Endothelial cell of umbilical vein (primary cell): ENCODE measurements around the gene GRAMD1A. TPM values are rescaled to one million over a fixed set of nuclear protein-coding genes. Genes with fewer than 3 reads are reported as not detected.

Experiments used
- BruUV-seq: library from RNA; stranded (reverse); fragments of 400-500 nt; replicated peaks from 2 replicates; lab custom pipeline; 2021; lab: Mats Ljungman, UMichigan
- CTCF ChIA-PET: fragments of 300-600, 350-600 bp; sonication (Branson Sonifier 250); formaldehyde crosslinking; loops from one replicate; lab custom pipeline; 2021; ENCODE audit warnings: antibody characterized with exemption, inconsistent platforms; lab: Charles Lee
- POLR2A ChIA-PET: fragments of 300-600, 350-600 bp; sonication (Branson Sonifier 250); formaldehyde crosslinking; loops from one replicate; lab custom pipeline; 2021; ENCODE audit warnings: antibody characterized with exemption, inconsistent platforms; lab: Charles Lee
- DNase-seq: peaks from one replicate; pipeline ENCODE4 v3.0.0-alpha.2; 2011; ENCODE audit warnings: low read depth, low spot score
- FAIRE-seq: peaks from 2 replicates; lab custom pipeline; 2011; peaks lifted over from hg19 to GRCh38; lab: Jason Lieb, UNC
- H2AFZ ChIP-seq: 2 replicates; pipeline ENCODE4 v1.6.0; 2012; ENCODE audit warnings: low read depth, low read length, control low read depth, inconsistent platforms
- H3K27ac ChIP-seq: 2 replicates; pipeline ENCODE4 v1.5.1; 2011; ENCODE audit warnings: low read depth, mild to moderate bottlenecking, control low read depth, low read length, moderate library complexity; ENCODE audit not compliant: insufficient read depth
- H3K27me3 ChIP-seq, 2 experiments: 2 replicates each; pipeline versions ENCODE4 v1.6.0 to v1.6.1; 2011; ENCODE audit warnings: low read length in 2 of 2, mixed read lengths in 1 of 2; ENCODE audit not compliant: control insufficient read depth in 2 of 2, insufficient read depth in 2 of 2
- H3K36me3 ChIP-seq, 2 experiments: 2 replicates in 1 of 2; 3 replicates in 1 of 2; pipeline ENCODE4 v1.5.1; 2011; ENCODE audit warnings: low read length in 2 of 2, mild to moderate bottlenecking in 1 of 2, moderate library complexity in 1 of 2; ENCODE audit not compliant: control insufficient read depth in 2 of 2, insufficient read depth in 2 of 2; ENCODE audit errors: extremely low read depth in 1 of 2
- H3K4me1 ChIP-seq: 3 replicates; pipeline ENCODE4 v1.5.1; 2011; ENCODE audit warnings: mild to moderate bottlenecking, low read length; ENCODE audit not compliant: control insufficient read depth, insufficient read depth; ENCODE audit errors: extremely low read depth
- H3K4me2 ChIP-seq: 2 replicates; pipeline ENCODE4 v1.6.1; 2011; ENCODE audit warnings: low read length, control low read depth, mixed read lengths; ENCODE audit not compliant: insufficient read depth
- H3K4me3 ChIP-seq, 3 experiments: fragments of 200-600 bp in 1 of 3; sonication (generic), shearing (Covaris generic) in 1 of 3; replicated peaks in 1 of 3; 2 replicates each; pipeline ENCODE4 v1.5.1; 2011 to 2016; ENCODE audit warnings: control low read depth in 3 of 3, low read length in 3 of 3, mild to moderate bottlenecking in 2 of 3, inconsistent platforms in 1 of 3, low read depth in 1 of 3, moderate library complexity in 1 of 3; ENCODE audit not compliant: insufficient read depth in 1 of 3
- H3K79me2 ChIP-seq: 2 replicates; pipeline ENCODE4 v1.6.0; 2012; ENCODE audit warnings: low read length, inconsistent platforms; ENCODE audit not compliant: control insufficient read depth, insufficient read depth
- H3K9ac ChIP-seq: replicated peaks from 2 replicates; pipeline ENCODE3; 2011; ENCODE audit warnings: low read length, control low read depth; ENCODE audit not compliant: insufficient read depth; ENCODE audit errors: extremely low read depth
- H3K9me1 ChIP-seq: replicated peaks from 3 replicates; pipeline ENCODE4 v1.6.0; 2011; ENCODE audit warnings: mild to moderate bottlenecking, low read length; ENCODE audit not compliant: control insufficient read depth, insufficient read depth; ENCODE audit errors: extremely low read depth
- H3K9me3 ChIP-seq: replicated peaks from 2 replicates; pipeline ENCODE4 v1.5.1; 2012; ENCODE audit warnings: low read length, inconsistent platforms; ENCODE audit not compliant: control insufficient read depth, insufficient read depth
- H4K20me1 ChIP-seq: replicated peaks from 2 replicates; pipeline ENCODE3; 2011; ENCODE audit warnings: mild to moderate bottlenecking, low read length; ENCODE audit not compliant: control insufficient read depth, insufficient read depth; ENCODE audit errors: extremely low read depth
- EZH2 ChIP-seq: IDR thresholded peaks from 2 replicates; pipeline ENCODE4 v1.6.1; 2012; ENCODE audit warnings: borderline replicate concordance, low read depth, mild to moderate bottlenecking, moderate library complexity, low read length, inconsistent platforms; ENCODE audit not compliant: severe bottlenecking
- FOS ChIP-seq: IDR thresholded peaks from 2 replicates; pipeline ENCODE4 v1.6.1; 2011; ENCODE audit warnings: mild to moderate bottlenecking, low read length, moderate library complexity, borderline replicate concordance; ENCODE audit not compliant: insufficient read depth
- GATA2 ChIP-seq: IDR thresholded peaks from 2 replicates; pipeline ENCODE4 v1.7.0; 2011; ENCODE audit warnings: low read depth, mild to moderate bottlenecking, moderate library complexity, mixed read lengths, low read length; ENCODE audit not compliant: insufficient read length, insufficient read depth
- JUN ChIP-seq: IDR thresholded peaks from 2 replicates; pipeline ENCODE4 v1.6.1; 2011; ENCODE audit warnings: borderline replicate concordance, low read depth; ENCODE audit not compliant: insufficient read length, insufficient read depth
- MAX ChIP-seq: IDR thresholded peaks from 2 replicates; pipeline ENCODE4 v1.6.1; 2011; ENCODE audit not compliant: insufficient read depth, insufficient read length
- MYC ChIP-seq: IDR thresholded peaks from one replicate; pipeline ENCODE4 v1.6.1; 2011; ENCODE audit warnings: mild to moderate bottlenecking, low read depth, low read length
- POLR2A ChIP-seq: IDR thresholded peaks from 2 replicates; pipeline ENCODE4 v1.6.1; 2012; ENCODE audit warnings: low read depth, mild to moderate bottlenecking, control low read depth, low read length
- POLR2AphosphoS5 ChIP-seq: IDR thresholded peaks from 2 replicates; pipeline ENCODE4 v1.6.1; 2012; ENCODE audit warnings: low read depth, mild to moderate bottlenecking, control low read depth, low read length, moderate library complexity; ENCODE audit not compliant: insufficient read depth
- dilution Hi-C: fragments of 300-500 bp; cut with MboI; formaldehyde crosslinking; loops from one replicate; pipeline ENCODE4 v1.15.0; 2019; ENCODE audit warnings: low sequenced_read_pairs; ENCODE audit not compliant: extremely low pct_ligation_motif_present
- intact Hi-C: fragments of 100-400 bp; cut with micrococcal nuclease; formaldehyde crosslinking; loops from one replicate; pipeline ENCODE4 v1.10.0; 2022
- polyA plus RNA-seq, 4 experiments: library from polyadenylated mRNA; depleted of rRNA in 3 of 4; stranded (reverse) in 3 of 4; unstranded in 1 of 4; fragments of >200 nt; gene quantifications; 2 replicates each; pipeline versions ENCODE4 v1.2.1 to v1.2.3, GENCODE V29; 2011 to 2012; ENCODE audit warnings: missing spikeins in 1 of 4
- total RNA-seq: library from RNA; stranded (reverse); gene quantifications from 2 replicates; pipeline ENCODE4 v1.2.3, GENCODE V29; 2021
- TF ChIP-seq, protein P1 (sequence below), 2 donors: IDR thresholded peaks; 1 replicate in 1 of 2; 2 replicates in 1 of 2; pipeline ENCODE4 v1.5.1; 2011; ENCODE audit warnings: low read length in 2 of 2, mild to moderate bottlenecking in 2 of 2, moderate library complexity in 2 of 2, control low read depth in 1 of 2, inconsistent platforms in 1 of 2, low read depth in 1 of 2; ENCODE audit not compliant: insufficient read depth in 1 of 2; ENCODE audit errors: extremely low read depth in 1 of 2

The GRAMD1A gene
- total and polyA plus RNA-seq, 2 donors (not counting 3 experiments of a cell fraction or from before 2014, with no cell fraction given) = 127 to 130 TPM

DNA sequence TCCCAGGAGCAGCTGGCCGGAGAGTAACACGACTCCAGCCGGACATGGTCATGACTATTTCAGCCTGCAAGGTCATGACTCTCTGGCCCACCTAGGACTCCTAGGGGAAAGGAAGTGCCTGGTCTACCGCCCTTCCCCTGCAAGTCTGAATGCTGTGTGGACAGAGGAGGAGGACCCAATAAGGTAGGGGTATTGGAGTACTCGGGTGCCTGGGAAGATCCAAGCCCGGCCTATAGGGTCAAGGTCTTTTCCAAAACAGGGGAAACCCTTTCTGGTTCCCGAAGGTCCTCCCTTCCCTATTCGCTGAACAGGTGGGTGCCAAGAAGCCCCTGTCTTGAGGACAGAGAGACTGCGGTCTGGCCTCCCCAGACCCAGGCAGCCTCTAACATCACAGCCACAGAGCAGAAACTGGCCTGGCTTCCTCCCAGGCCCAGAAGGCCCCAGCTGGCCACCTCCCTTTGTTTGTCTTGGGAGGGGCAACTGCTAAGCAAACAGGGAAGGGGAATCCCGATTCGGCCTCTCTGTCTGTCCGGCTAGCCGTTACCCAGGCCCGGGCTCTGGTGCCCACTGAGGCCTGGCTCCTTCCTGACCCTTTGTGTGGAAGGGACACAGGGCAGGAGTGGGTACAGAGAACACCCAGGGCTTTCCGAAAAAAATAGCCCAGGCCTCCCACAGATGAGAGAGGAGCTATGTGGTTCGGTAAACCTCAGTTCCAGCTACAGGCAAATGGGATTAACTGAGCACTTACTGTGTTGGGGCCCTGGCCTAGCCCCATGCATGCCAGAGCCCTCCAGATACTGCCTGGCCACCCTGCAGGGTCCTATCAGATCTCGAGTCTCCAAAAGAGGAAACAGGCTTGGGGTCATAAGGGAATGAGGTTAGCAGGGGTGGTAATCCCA lies 5.2 kb upstream of the GRAMD1A start:
- CTCF ChIA-PET = interaction anchor here (0.9 to 1.1 kb wide), 2 partner anchors 10 to 11 kb away, joined by 6 to 7 read pairs; no protein-coding TSS in a partner anchor
- peak overlapping the region; percentile 70 for H2AFZ ChIP-seq
- dilution Hi-C loops = no loop called here

DNA sequence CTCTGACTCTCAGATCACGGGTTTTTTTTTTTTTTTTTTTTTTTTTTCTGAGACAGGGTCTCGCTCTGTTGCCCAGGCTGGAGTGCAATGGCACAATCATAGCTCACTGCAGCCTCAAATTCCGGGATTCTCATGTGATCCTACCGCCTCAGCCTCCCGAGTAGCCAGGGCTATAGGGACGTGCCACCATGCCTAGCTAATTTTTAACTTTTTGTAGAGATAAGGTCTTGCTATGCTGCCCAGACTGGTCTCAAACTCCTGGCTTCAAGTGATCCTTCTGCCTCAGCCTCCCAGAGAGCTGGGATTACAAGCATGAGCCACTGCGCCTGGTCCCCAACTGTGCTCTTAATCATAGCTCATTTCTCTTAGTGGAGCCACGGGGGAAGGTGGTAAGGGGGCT lies 4.6 kb upstream of the GRAMD1A start:
- FAIRE-seq = no peak
- intact Hi-C loops = loop anchor here (1.0 to 2.0 kb wide), 2 partner anchors 10 to 17 kb away; no protein-coding TSS in a partner anchor
- POLR2A ChIA-PET = no interaction called here

More for the DNA sequence above, 5.2 kb upstream of the GRAMD1A start:
- DNase-seq (peak; percentile 80), FAIRE-seq (peak; percentile 74)
- no TSS peak for BruUV-seq
- H3K27ac ChIP-seq = peak overlapping the region; percentile 47
- H3K9me1 ChIP-seq = no peaks in the 10 kb centered on the region
- H3K4me3 ChIP-seq = no peak overlapping the region
- H3K9ac ChIP-seq = no peak overlapping the region
- H3K4me2 ChIP-seq = no peak overlapping the region
- H3K4me1 ChIP-seq = peaks cover 44% of the 10 kb centered on the region
- no peaks in the 10 kb centered on the region for H3K79me2 ChIP-seq
- H4K20me1 ChIP-seq = no peaks in the 10 kb centered on the region
- H3K36me3 ChIP-seq = no peaks in the 10 kb centered on the region
- no peaks in the 10 kb centered on the region for H3K27me3 ChIP-seq
- no peaks in the 10 kb centered on the region for H3K9me3 ChIP-seq
- POLR2A ChIA-PET = no interaction called here
- no peak for TF ChIP-seq EZH2
- no peak for TF ChIP-seq JUN
- intact Hi-C loops = loop anchor here (1.0 to 2.0 kb wide), 2 partner anchors 10 to 18 kb away; no protein-coding TSS in a partner anchor

More for the DNA sequence above, 4.6 kb upstream of the GRAMD1A start:
- H3K27me3 ChIP-seq = no peaks in the 10 kb centered on the region
- peaks cover 45% of the 10 kb centered on the region for H3K4me1 ChIP-seq
- H3K79me2 ChIP-seq = peaks cover under 1% of the 10 kb centered on the region
- CTCF ChIA-PET = interaction anchor here (0.9 to 1.1 kb wide), 2 partner anchors 10 to 11 kb away, joined by 6 to 7 read pairs; no protein-coding TSS in a partner anchor
- H3K4me3 ChIP-seq = no peak overlapping the region
- no peak overlapping the region for H3K27ac ChIP-seq
- TF ChIP-seq MAX (no peak), FOS (no peak), EZH2 (no peak), JUN (no peak), POLR2AphosphoS5 (no peak), POLR2A (no peak), MYC (no peak), GATA2 (no peak)
- TF ChIP-seq, protein P1, sequence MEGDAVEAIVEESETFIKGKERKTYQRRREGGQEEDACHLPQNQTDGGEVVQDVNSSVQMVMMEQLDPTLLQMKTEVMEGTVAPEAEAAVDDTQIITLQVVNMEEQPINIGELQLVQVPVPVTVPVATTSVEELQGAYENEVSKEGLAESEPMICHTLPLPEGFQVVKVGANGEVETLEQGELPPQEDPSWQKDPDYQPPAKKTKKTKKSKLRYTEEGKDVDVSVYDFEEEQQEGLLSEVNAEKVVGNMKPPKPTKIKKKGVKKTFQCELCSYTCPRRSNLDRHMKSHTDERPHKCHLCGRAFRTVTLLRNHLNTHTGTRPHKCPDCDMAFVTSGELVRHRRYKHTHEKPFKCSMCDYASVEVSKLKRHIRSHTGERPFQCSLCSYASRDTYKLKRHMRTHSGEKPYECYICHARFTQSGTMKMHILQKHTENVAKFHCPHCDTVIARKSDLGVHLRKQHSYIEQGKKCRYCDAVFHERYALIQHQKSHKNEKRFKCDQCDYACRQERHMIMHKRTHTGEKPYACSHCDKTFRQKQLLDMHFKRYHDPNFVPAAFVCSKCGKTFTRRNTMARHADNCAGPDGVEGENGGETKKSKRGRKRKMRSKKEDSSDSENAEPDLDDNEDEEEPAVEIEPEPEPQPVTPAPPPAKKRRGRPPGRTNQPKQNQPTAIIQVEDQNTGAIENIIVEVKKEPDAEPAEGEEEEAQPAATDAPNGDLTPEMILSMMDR (IDR thresholded peaks at IDR 0.05; ENCODE audit: extremely low read depth in 1 of 2, insufficient read depth in 1 of 2, low read depth in 1 of 2, low read length in 2 of 2) = no peak
- dilution Hi-C loops = no loop called here
- H3K9me3 ChIP-seq = no peaks in the 10 kb centered on the region
- H3K36me3 ChIP-seq = no peaks in the 10 kb centered on the region
- no peak overlapping the region for H3K9ac ChIP-seq
- H3K9me1 ChIP-seq = no peaks in the 10 kb centered on the region
- DNase-seq = no peak
- no peaks in the 10 kb centered on the region for H4K20me1 ChIP-seq
- no peak overlapping the region for H2AFZ ChIP-seq
- BruUV-seq = no TSS peak
- H3K4me2 ChIP-seq = no peak overlapping the region
